Kidney (tissue), 14 donors: Measurements from ENCODE around the gene DDX10. TPM values are rescaled to one million over a fixed set of nuclear protein-coding genes. Genes with fewer than 3 reads are reported as not detected.

Experiments
- DNase-seq, 5 donors: peaks; one replicate each; pipeline ENCODE4 v3.0.0-alpha.2; 2013 to 2020
- FAIRE-seq: peaks from 2 replicates; lab custom pipeline; 2012; peaks lifted over from hg19 to GRCh38; lab: Jason Lieb, UNC
- H3K27ac ChIP-seq, 2 donors: one replicate each; pipeline ENCODE4 v1.7.0; 2013; ENCODE audit warnings: low read depth in 2 of 2, low read length in 2 of 2, inconsistent platforms in 1 of 2
- H3K27me3 ChIP-seq: one replicate; pipeline ENCODE4 v1.7.1; 2013; ENCODE audit warnings: low read length, inconsistent platforms; ENCODE audit not compliant: control insufficient read depth, insufficient read depth
- H3K36me3 ChIP-seq, 3 donors: one replicate each; pipeline versions ENCODE4 v1.7.0 to v1.7.1; 2013; ENCODE audit warnings: low read length in 3 of 3, control low read depth in 1 of 3, inconsistent platforms in 1 of 3; ENCODE audit not compliant: insufficient read depth in 3 of 3, control insufficient read depth in 2 of 3
- H3K4me1 ChIP-seq, 3 donors: one replicate each; pipeline versions ENCODE4 v1.7.0 to v1.7.1; 2013; ENCODE audit warnings: low read length in 3 of 3, inconsistent platforms in 1 of 3, low read depth in 1 of 3; ENCODE audit not compliant: control insufficient read depth in 2 of 3, insufficient read depth in 2 of 3
- H3K4me3 ChIP-seq, 3 donors: one replicate each; pipeline versions ENCODE4 v1.7.0 to v1.8.1; 2013; ENCODE audit warnings: low read length in 3 of 3, control low read depth in 1 of 3, inconsistent platforms in 1 of 3
- H3K9ac ChIP-seq, 3 donors: one replicate each; pipeline versions ENCODE4 v1.7.0 to v1.7.1; 2013; ENCODE audit warnings: low read length in 3 of 3, control low read depth in 1 of 3, inconsistent platforms in 1 of 3
- H3K9me3 ChIP-seq, 3 donors: one replicate each; pipeline versions ENCODE4 v1.7.0 to v1.7.1; 2013; ENCODE audit warnings: low read length in 3 of 3, control low read depth in 1 of 3, inconsistent platforms in 1 of 3; ENCODE audit not compliant: control insufficient read depth in 2 of 3, insufficient read depth in 1 of 3
- intact Hi-C: fragments of 100-400 bp; cut with DNase I; formaldehyde crosslinking; loops from one replicate; pipeline ENCODE4 v1.11.1; 2022
- polyA plus RNA-seq: library from polyadenylated mRNA; stranded (reverse); fragments of 350-450 nt; fragmentation: Illumina TruSeq; extraction: RNeasy Lipid Tissue Mini Kit (QIAGEN cat#74804); gene quantifications from one replicate; pipeline ENCODE4 v1.2.3, GENCODE V29; 2014; ENCODE audit warnings: low read depth, low replicate concordance; ENCODE audit not compliant: insufficient read depth
- total RNA-seq: library from RNA; stranded (reverse); fragmentation: NEBNext Ultra II Directional; extraction: Animal tissue kit (Norgen Biotek cat#: 25700); gene quantifications from one replicate; pipeline ENCODE4 v1.2.1, GENCODE V29; 2021
- TF ChIP-seq, protein P1 (sequence below): IDR thresholded peaks from 3 replicates; pipeline ENCODE4 v1.5.1; 2012; ENCODE audit warnings: mild to moderate bottlenecking, moderate library complexity, borderline replicate concordance; ENCODE audit not compliant: insufficient read depth; ENCODE audit errors: extremely low read depth
- donor health status: control.
- donor health status: control.
- donor health status: control.
- donor health status: control.
- donor health status: control.
- donor health status: DM: yes; HTN: yes; CAD: no.
- donor health status: Normal renal cell carcinoma (clear cell type).

DDX10 gene
- total and polyA plus RNA-seq, 2 donors from 2014 or later = 24.8 to 79.2 TPM

DNA sequence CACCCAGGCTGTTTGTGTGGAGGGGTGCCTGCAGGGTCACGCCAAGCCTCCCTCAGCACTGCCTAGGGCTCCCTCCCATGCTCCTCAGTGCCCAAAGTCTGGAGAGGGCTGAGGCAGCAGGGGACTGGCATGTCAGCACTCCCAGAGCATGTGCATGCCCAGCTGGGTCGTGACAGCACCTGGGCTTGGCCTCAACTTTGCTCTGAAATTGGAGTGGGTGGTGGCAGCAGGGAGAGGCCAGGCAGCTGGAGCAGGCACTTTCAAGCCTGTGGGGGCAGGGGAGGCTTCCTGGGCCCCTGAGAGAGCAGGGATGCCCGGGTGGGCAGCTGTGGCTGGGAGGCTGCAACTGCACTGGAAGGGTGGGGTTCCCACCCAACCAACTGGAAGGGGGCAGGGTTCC is 35.6 kb upstream of the DDX10 start:
- peaks cover 0 to 6% (median 0%) of the 10 kb centered on the region in 3 donors for H3K9me3 ChIP-seq
- H3K4me3 ChIP-seq = no peak overlapping the region
- intact Hi-C loops = no loop called here
- FAIRE-seq = no peak
- TF ChIP-seq, protein P1, sequence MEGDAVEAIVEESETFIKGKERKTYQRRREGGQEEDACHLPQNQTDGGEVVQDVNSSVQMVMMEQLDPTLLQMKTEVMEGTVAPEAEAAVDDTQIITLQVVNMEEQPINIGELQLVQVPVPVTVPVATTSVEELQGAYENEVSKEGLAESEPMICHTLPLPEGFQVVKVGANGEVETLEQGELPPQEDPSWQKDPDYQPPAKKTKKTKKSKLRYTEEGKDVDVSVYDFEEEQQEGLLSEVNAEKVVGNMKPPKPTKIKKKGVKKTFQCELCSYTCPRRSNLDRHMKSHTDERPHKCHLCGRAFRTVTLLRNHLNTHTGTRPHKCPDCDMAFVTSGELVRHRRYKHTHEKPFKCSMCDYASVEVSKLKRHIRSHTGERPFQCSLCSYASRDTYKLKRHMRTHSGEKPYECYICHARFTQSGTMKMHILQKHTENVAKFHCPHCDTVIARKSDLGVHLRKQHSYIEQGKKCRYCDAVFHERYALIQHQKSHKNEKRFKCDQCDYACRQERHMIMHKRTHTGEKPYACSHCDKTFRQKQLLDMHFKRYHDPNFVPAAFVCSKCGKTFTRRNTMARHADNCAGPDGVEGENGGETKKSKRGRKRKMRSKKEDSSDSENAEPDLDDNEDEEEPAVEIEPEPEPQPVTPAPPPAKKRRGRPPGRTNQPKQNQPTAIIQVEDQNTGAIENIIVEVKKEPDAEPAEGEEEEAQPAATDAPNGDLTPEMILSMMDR = no peak
- DNase-seq = no peak
- H3K27ac ChIP-seq = no peak overlapping the region
- no peak overlapping the region for H3K9ac ChIP-seq
- no peaks in the 10 kb centered on the region for H3K4me1 ChIP-seq
- no peaks in the 10 kb centered on the region for H3K36me3 ChIP-seq
- no peaks in the 10 kb centered on the region for H3K27me3 ChIP-seq

DNA sequence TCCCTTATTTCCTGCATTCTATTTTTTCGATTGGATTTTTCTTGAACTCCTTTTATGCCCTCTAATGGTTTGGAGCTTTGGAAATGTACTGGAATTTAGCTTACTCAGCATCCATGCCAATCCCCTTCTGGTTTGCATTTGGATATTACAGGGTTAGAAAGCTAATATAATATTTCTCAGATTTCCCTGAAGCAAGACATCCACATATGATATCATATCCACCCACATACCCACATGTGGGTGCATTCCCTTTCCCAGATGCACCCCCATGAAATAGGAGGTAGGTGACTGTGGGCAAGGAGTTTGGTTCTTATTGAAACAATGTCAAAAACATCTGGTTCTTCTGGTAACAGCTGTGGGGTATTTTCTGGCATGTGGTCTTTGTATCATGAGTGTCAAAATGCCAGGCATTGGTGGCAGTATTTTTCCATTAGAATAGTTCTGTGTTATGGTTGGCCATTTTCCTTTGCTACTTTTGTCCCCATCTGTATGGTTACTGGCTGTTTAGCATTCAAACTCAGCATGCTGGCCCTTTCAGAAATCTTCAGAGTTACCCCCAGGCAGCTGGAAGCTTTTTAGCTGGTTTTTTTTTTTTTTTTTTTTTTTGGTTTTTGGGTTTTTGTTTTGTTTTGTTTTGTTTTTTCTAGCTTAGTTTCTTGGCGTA is 32.7 kb upstream of the DDX10 start:
- DNase-seq = no peak
- no peak overlapping the region for H3K4me3 ChIP-seq
- intact Hi-C loops = no loop called here
- no peaks in the 10 kb centered on the region for H3K36me3 ChIP-seq
- no peak overlapping the region for H3K9ac ChIP-seq
- H3K27me3 ChIP-seq = no peaks in the 10 kb centered on the region
- TF ChIP-seq, protein P1 = no peak
- no peak overlapping the region for H3K27ac ChIP-seq
- peaks cover 0 to 6% (median 0%) of the 10 kb centered on the region in 3 donors for H3K9me3 ChIP-seq
- no peaks in the 10 kb centered on the region for H3K4me1 ChIP-seq
- FAIRE-seq = no peak

DNA sequence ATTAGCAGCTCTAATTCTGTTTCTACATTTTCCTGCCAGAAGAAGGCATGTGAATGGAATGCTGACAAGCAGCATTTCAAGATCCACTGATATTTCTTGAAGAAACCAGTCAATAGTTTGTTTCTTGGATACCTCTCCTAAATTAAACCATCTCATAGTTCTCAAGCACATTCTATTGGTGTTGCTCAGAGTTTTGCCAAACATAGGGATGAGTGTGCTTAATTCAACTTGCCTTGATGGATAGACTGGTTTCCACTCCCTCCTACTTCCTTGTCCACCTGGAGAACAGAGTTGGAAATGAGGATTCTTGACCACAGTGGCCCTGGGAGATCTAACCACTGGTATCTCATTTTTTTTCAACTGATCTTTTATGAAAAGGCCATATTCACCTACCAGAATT is 29.8 kb upstream of the DDX10 start:
- FAIRE-seq (no peak), DNase-seq (no peak)
- TF ChIP-seq, protein P1 = no peak
- intact Hi-C loops = no loop called here
- H3K27me3 ChIP-seq = no peaks in the 10 kb centered on the region
- no peak overlapping the region for H3K9ac ChIP-seq
- no peak overlapping the region for H3K27ac ChIP-seq
- no peak overlapping the region for H3K4me3 ChIP-seq
- H3K9me3 ChIP-seq = no peaks in the 10 kb centered on the region
- H3K4me1 ChIP-seq = no peaks in the 10 kb centered on the region
- H3K36me3 ChIP-seq = no peaks in the 10 kb centered on the region

DNA sequence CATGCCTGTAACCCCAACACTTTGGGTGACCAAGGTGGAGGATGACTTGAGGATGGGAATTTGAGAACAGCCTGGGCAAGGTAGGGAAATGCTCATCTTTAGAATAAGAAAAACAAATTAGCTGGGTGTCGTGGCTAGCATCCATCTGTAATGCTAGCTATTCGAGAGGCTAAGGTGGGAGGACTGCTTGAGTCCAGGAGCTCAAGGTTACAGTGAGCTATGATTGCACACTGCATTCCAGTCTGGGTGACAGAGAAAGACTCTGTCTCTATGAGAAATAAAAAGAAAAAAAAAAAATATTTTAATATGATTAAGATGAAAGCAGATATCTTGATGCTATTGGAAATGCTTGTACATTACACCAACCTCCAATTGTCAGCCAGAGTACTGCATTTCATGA is 28.6 kb upstream of the DDX10 start:
- Histone ChIP-seq H3K9ac (no peak overlapping the region), H3K4me1 (no peaks in the 10 kb centered on the region), H3K27ac (no peak overlapping the region), H3K36me3 (no peaks in the 10 kb centered on the region), H3K9me3 (no peaks in the 10 kb centered on the region), H3K27me3 (no peaks in the 10 kb centered on the region), H3K4me3 (no peak overlapping the region)
- FAIRE-seq (no peak), DNase-seq (no peak)
- TF ChIP-seq, protein P1 = no peak
- intact Hi-C loops = no loop called here
